Measurements from ENCODE around the gene VWA5B2. TPM values are rescaled to one million over a fixed set of nuclear protein-coding genes. Genes with fewer than 3 reads are reported as not detected.

Gene VWA5B2
- polyA plus RNA-seq, 3 donors = 1.3 to 2.7 (median 1.8) TPM

- DNase-seq (ENCODE audit: extremely low read depth in 1 of 11, low read depth in 9 of 11, low spot score in 4 of 11) = no peak
Measured at GRCh38 chr3:184211297-184211696, 18.1 kb upstream of the VWA5B2 start.

- DNase-seq (ENCODE audit: extremely low read depth in 1 of 11, low read depth in 9 of 11, low spot score in 4 of 11) = no peak
Measured at GRCh38 chr3:184211718-184212117, 17.7 kb upstream of the VWA5B2 start.

GRCh38 chr3:184218814-184219213 is 10.6 kb upstream of the VWA5B2 start:
- DNase-seq (ENCODE audit: extremely low read depth in 1 of 11, low read depth in 9 of 11, low spot score in 4 of 11) = no peak

- DNase-seq (ENCODE audit: extremely low read depth in 1 of 11, low read depth in 9 of 11, low spot score in 4 of 11) = no peak
Measured at GRCh38 chr3:184222521-184222920, 6.9 kb upstream of the VWA5B2 start.

GRCh38 chr3:184223946-184224345 is 5.4 kb upstream of the VWA5B2 start:
- no peak for DNase-seq (ENCODE audit: extremely low read depth in 1 of 11, low read depth in 9 of 11, low spot score in 4 of 11)

- no peak for DNase-seq (ENCODE audit: extremely low read depth in 1 of 11, low read depth in 9 of 11, low spot score in 4 of 11)
Measured at GRCh38 chr3:184227481-184227935, 1.9 kb upstream of the VWA5B2 start.

- DNase-seq (ENCODE audit: extremely low read depth in 1 of 11, low read depth in 9 of 11, low spot score in 4 of 11) = no peak
Measured at GRCh38 chr3:184228376-184229137, 828 bp upstream of the VWA5B2 start.

- DNase-seq (ENCODE audit: extremely low read depth in 1 of 11, low read depth in 9 of 11, low spot score in 4 of 11) = no peak
Measured at GRCh38 chr3:184230081-184230602, 757 bp downstream of the VWA5B2 start.

- DNase-seq (ENCODE audit: extremely low read depth in 1 of 11, low read depth in 9 of 11, low spot score in 4 of 11) = no peak
Measured at GRCh38 chr3:184230603-184231528, 1.5 kb downstream of the VWA5B2 start.

GRCh38 chr3:184231671-184232070 is 2.3 kb downstream of the VWA5B2 start:
- no peak for DNase-seq (ENCODE audit: extremely low read depth in 1 of 11, low read depth in 9 of 11, low spot score in 4 of 11)

GRCh38 chr3:184233127-184233843 is 3.9 kb downstream of the VWA5B2 start:
- DNase-seq (ENCODE audit: extremely low read depth in 1 of 11, low read depth in 9 of 11, low spot score in 4 of 11) = no peak

GRCh38 chr3:184234224-184234623 is 4.8 kb downstream of the VWA5B2 start:
- no peak for DNase-seq (ENCODE audit: extremely low read depth in 1 of 11, low read depth in 9 of 11, low spot score in 4 of 11)

GRCh38 chr3:184234671-184235380 is 5.4 kb downstream of the VWA5B2 start:
- DNase-seq (ENCODE audit: extremely low read depth in 1 of 11, low read depth in 9 of 11, low spot score in 4 of 11) = no peak

- no peak for DNase-seq (ENCODE audit: extremely low read depth in 1 of 11, low read depth in 9 of 11, low spot score in 4 of 11)
Measured at GRCh38 chr3:184235381-184236032, 6.1 kb downstream of the VWA5B2 start.

- DNase-seq (ENCODE audit: extremely low read depth in 1 of 11, low read depth in 9 of 11, low spot score in 4 of 11) = no peak
Measured at GRCh38 chr3:184236033-184236410, 6.6 kb downstream of the VWA5B2 start.

GRCh38 chr3:184236636-184237035 is 7.3 kb downstream of the VWA5B2 start:
- no peak for DNase-seq (ENCODE audit: extremely low read depth in 1 of 11, low read depth in 9 of 11, low spot score in 4 of 11)

- DNase-seq (ENCODE audit: extremely low read depth in 1 of 11, low read depth in 9 of 11, low spot score in 4 of 11) = no peak
Measured at GRCh38 chr3:184237211-184237610, 7.8 kb downstream of the VWA5B2 start.

- no peak for DNase-seq (ENCODE audit: extremely low read depth in 1 of 11, low read depth in 9 of 11, low spot score in 4 of 11)
Measured at GRCh38 chr3:184237807-184238206, 8.4 kb downstream of the VWA5B2 start.

Data from renal cortex interstitium (tissue), 11 donors.